CD4-positive, alpha-beta memory T cell (primary cell): ENCODE data around the gene RIPK4. TPM values are rescaled to one million over a fixed set of nuclear protein-coding genes. Genes with fewer than 3 reads are reported as not detected.
A peak's percentile ranks its signal among the peaks of the same experiment; 100 is the strongest.

Experiments used
- CTCF ChIA-PET: fragments of 350-600 bp; sonication (Branson Sonifier 250); formaldehyde crosslinking; loops from one replicate; lab custom pipeline; 2021; ENCODE audit warnings: inconsistent platforms; ENCODE audit not compliant: partially characterized antibody; lab: Charles Lee
- POLR2A ChIA-PET: fragments of 350-600 bp; sonication (Branson Sonifier 250); formaldehyde crosslinking; loops from one replicate; lab custom pipeline; 2021; ENCODE audit not compliant: partially characterized antibody; lab: Charles Lee
- DNase-seq, 5 donors: peaks; one replicate each; pipeline versions ENCODE4 v3.0.0 to v3.0.0-alpha.2; 2020 to 2022; ENCODE audit warnings: mixed read lengths in 1 of 5
- H3K27ac ChIP-seq: one replicate; pipeline ENCODE4 v1.7.0; 2013; ENCODE audit warnings: low read depth, low read length
- H3K27me3 ChIP-seq: 2 replicates; pipeline ENCODE4 v1.7.0; 2013; ENCODE audit warnings: mild to moderate bottlenecking, low read length, moderate library complexity; ENCODE audit not compliant: insufficient read depth
- H3K36me3 ChIP-seq: 2 replicates; pipeline ENCODE4 v1.7.0; 2013; ENCODE audit warnings: mild to moderate bottlenecking, low read length, moderate library complexity; ENCODE audit not compliant: insufficient read depth
- H3K4me1 ChIP-seq: 2 replicates; pipeline ENCODE4 v1.7.0; 2013; ENCODE audit warnings: mild to moderate bottlenecking, low read length, moderate library complexity; ENCODE audit not compliant: insufficient read depth
- H3K4me3 ChIP-seq, 2 donors: one replicate each; pipeline ENCODE4 v1.7.0; 2013; ENCODE audit warnings: low read length in 2 of 2, mild to moderate bottlenecking in 1 of 2
- H3K9me3 ChIP-seq, 2 donors: one replicate each; pipeline ENCODE4 v1.7.0; 2013; ENCODE audit warnings: low read length in 2 of 2, control low read depth in 1 of 2; ENCODE audit not compliant: control insufficient read depth in 1 of 2
- H3K27ac Mint-ChIP-seq, 7 donors: one replicate each; pipeline ENCODE4 v1.8.0; 2020 to 2021; ENCODE audit warnings: mixed read lengths in 7 of 7, mild to moderate bottlenecking in 6 of 7, inconsistent platforms in 3 of 7, moderate library complexity in 3 of 7
- H3K27me3 Mint-ChIP-seq, 2 donors: one replicate each; pipeline ENCODE4 v1.8.0; 2020 to 2021; ENCODE audit warnings: mixed read lengths in 2 of 2
- H3K36me3 Mint-ChIP-seq, 2 donors: one replicate each; pipeline ENCODE4 v1.8.0; 2020 to 2021; ENCODE audit warnings: mixed read lengths in 2 of 2, inconsistent platforms in 1 of 2, mild to moderate bottlenecking in 1 of 2
- H3K4me1 Mint-ChIP-seq, 4 donors: one replicate each; pipeline ENCODE4 v1.8.0; 2020 to 2021; ENCODE audit warnings: mixed read lengths in 4 of 4, mild to moderate bottlenecking in 1 of 4
- H3K4me3 Mint-ChIP-seq, 8 donors: one replicate each; pipeline ENCODE4 v1.8.0; 2020 to 2021; ENCODE audit warnings: mixed read lengths in 8 of 8, mild to moderate bottlenecking in 7 of 8, moderate library complexity in 6 of 8, inconsistent platforms in 3 of 8
- H3K9me3 Mint-ChIP-seq, 8 donors: one replicate each; pipeline ENCODE4 v1.8.0; 2020 to 2021; ENCODE audit warnings: mixed read lengths in 8 of 8, mild to moderate bottlenecking in 5 of 8, inconsistent platforms in 3 of 8, moderate library complexity in 1 of 8
- intact Hi-C: fragments of 100-400 bp; cut with micrococcal nuclease; formaldehyde crosslinking; loops from one replicate; pipeline ENCODE4 v1.15.1; 2023
- polyA plus RNA-seq, 2 donors: library from polyadenylated mRNA; unstranded; fragments of 300-500 nt; fragmentation: Illumina TruSeq; gene quantifications; one replicate each; pipeline ENCODE4 v1.2.3, GENCODE V29; 2021
- total RNA-seq, 2 experiments: library from RNA; stranded (reverse); gene quantifications; one replicate each; pipeline ENCODE4 v1.2.3, GENCODE V29; 2021

RIPK4 gene
- total and polyA plus RNA-seq, 4 experiments from 2014 or later = 0.16 to 0.36 (median 0.26) TPM; not detected in 1

DNA sequence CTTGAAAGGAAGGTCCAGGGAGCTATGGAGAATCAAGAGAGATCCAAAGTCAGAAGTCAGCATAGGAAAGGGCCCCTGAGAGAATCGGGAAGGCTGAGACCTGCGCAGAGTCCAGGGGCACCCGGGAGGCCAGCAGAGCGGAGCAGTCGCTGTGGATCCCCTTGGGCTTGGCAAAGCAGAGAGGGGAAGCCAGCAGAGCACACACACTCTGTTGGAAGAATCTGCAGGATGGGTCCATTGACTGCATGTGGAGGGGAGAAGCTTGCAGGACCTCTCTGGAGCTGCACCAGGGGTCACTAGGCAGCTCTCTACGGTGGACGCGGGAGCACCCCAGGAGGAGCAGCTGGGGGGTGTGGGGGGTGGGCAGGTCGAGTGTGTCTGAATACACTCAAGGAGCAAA lies 6.4 kb downstream of the RIPK4 start:
- H3K27me3 Mint-ChIP-seq = peaks cover 39 to 48% of the 10 kb centered on the region in 2 donors
- CTCF ChIA-PET = interaction anchor here (1.3 kb wide), 1 partner anchor 477 kb away, joined by 4 read pairs; no protein-coding TSS in a partner anchor
- no peak overlapping the region for H3K27ac Mint-ChIP-seq
- peak overlapping the region in 1 of 8 donors; percentile 35 for H3K4me3 Mint-ChIP-seq
- peaks cover 17% of the 10 kb centered on the region for H3K27me3 ChIP-seq
- peaks cover 12% of the 10 kb centered on the region for H3K4me1 ChIP-seq
- no peak overlapping the region for H3K4me3 ChIP-seq
- H3K36me3 Mint-ChIP-seq = no peaks in the 10 kb centered on the region
- H3K36me3 ChIP-seq = no peaks in the 10 kb centered on the region
- no peak for DNase-seq
- H3K9me3 ChIP-seq = no peaks in the 10 kb centered on the region
- H3K4me1 Mint-ChIP-seq = peaks cover 0 to 25% (median 12%) of the 10 kb centered on the region in 4 donors
- peaks cover 0 to 2% (median 0%) of the 10 kb centered on the region in 8 donors for H3K9me3 Mint-ChIP-seq
- intact Hi-C loops = no loop called here
- no peak overlapping the region for H3K27ac ChIP-seq
- POLR2A ChIA-PET = no interaction called here

GRCh38 chr21:41759926-41760325 lies 6.9 kb downstream of the RIPK4 start:
- Histone ChIP-seq H3K4me3 (no peak overlapping the region), H3K9me3 (no peaks in the 10 kb centered on the region), H3K27ac (no peak overlapping the region), H3K36me3 (no peaks in the 10 kb centered on the region), H3K4me1 (peaks cover 12% of the 10 kb centered on the region), H3K27me3 (peaks cover 13% of the 10 kb centered on the region)
- POLR2A ChIA-PET = no interaction called here
- Mint-ChIP-seq H3K4me1 (peaks cover 0 to 20% (median 12%) of the 10 kb centered on the region in 4 donors), H3K4me3 (no peak overlapping the region), H3K36me3 (no peaks in the 10 kb centered on the region), H3K27ac (no peak overlapping the region), H3K9me3 (peaks cover 0 to 2% (median 0%) of the 10 kb centered on the region in 8 donors), H3K27me3 (peaks cover 35 to 44% of the 10 kb centered on the region in 2 donors)
- intact Hi-C loops = no loop called here
- CTCF ChIA-PET = interaction anchor here (1.2 kb wide), 1 partner anchor 8 kb away, joined by 4 read pairs; no protein-coding TSS in a partner anchor
- no peak for DNase-seq

GRCh38 chr21:41759214-41759840 lies 7.5 kb downstream of the RIPK4 start:
- Mint-ChIP-seq H3K27me3 (peaks cover 32 to 38% of the 10 kb centered on the region in 2 donors), H3K4me3 (no peak overlapping the region)
- intact Hi-C loops = no loop called here

DNA sequence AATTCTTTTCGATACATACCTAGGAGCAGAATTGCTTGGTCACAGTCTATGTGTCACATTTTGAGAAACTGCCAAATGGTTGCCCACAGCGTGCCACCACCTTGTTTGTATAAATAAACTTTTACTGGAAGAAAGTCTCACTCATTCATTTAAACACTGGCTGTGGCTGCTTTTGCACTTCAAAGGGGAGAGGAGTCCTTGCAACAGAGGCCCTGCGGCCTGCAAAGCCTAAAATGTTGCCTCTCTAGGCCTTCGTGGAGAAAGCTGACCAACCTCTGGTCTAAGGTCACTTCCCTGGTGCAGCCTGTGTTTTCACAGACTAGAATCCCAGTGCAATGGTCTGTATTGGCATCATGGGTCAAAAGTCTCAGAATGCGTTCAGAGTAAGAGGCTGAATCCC lies 8.3 kb downstream of the RIPK4 start:
- H3K27ac ChIP-seq = no peak overlapping the region
- no peak for DNase-seq
- Mint-ChIP-seq H3K9me3 (peaks cover 0 to 2% (median 0%) of the 10 kb centered on the region in 8 donors), H3K4me1 (peaks cover 0 to 20% (median 11%) of the 10 kb centered on the region in 4 donors), H3K36me3 (no peaks in the 10 kb centered on the region), H3K4me3 (no peak overlapping the region), H3K27ac (no peak overlapping the region), H3K27me3 (peaks cover 32 to 37% of the 10 kb centered on the region in 2 donors)
- H3K9me3 ChIP-seq = no peaks in the 10 kb centered on the region
- ChIA-PET CTCF (interaction anchor here (1.2 kb wide), 1 partner anchor 9 kb away, joined by 4 read pairs; no protein-coding TSS in a partner anchor), POLR2A (no interaction called here)
- H3K36me3 ChIP-seq = no peaks in the 10 kb centered on the region
- intact Hi-C loops = no loop called here
- H3K4me3 ChIP-seq = no peak overlapping the region
- peaks cover 12% of the 10 kb centered on the region for H3K27me3 ChIP-seq
- peaks cover 12% of the 10 kb centered on the region for H3K4me1 ChIP-seq

More at GRCh38 chr21:41759214-41759840, 7.5 kb downstream of the RIPK4 start:
- H3K27ac ChIP-seq = no peak overlapping the region
- peaks cover 0 to 2% (median 0%) of the 10 kb centered on the region in 8 donors for H3K9me3 Mint-ChIP-seq
- no peak overlapping the region for H3K27ac Mint-ChIP-seq
- peaks cover 12% of the 10 kb centered on the region for H3K4me1 ChIP-seq
- H3K4me3 ChIP-seq = no peak overlapping the region
- no peak for DNase-seq
- H3K4me1 Mint-ChIP-seq = peaks cover 0 to 20% (median 11%) of the 10 kb centered on the region in 4 donors
- H3K9me3 ChIP-seq = no peaks in the 10 kb centered on the region
- POLR2A ChIA-PET = no interaction called here
- peaks cover 13% of the 10 kb centered on the region for H3K27me3 ChIP-seq
- H3K36me3 ChIP-seq = no peaks in the 10 kb centered on the region
- H3K36me3 Mint-ChIP-seq = no peaks in the 10 kb centered on the region
- CTCF ChIA-PET = interaction anchor here (1.2 kb wide), 1 partner anchor 9 kb away, joined by 4 read pairs; no protein-coding TSS in a partner anchor

DNA sequence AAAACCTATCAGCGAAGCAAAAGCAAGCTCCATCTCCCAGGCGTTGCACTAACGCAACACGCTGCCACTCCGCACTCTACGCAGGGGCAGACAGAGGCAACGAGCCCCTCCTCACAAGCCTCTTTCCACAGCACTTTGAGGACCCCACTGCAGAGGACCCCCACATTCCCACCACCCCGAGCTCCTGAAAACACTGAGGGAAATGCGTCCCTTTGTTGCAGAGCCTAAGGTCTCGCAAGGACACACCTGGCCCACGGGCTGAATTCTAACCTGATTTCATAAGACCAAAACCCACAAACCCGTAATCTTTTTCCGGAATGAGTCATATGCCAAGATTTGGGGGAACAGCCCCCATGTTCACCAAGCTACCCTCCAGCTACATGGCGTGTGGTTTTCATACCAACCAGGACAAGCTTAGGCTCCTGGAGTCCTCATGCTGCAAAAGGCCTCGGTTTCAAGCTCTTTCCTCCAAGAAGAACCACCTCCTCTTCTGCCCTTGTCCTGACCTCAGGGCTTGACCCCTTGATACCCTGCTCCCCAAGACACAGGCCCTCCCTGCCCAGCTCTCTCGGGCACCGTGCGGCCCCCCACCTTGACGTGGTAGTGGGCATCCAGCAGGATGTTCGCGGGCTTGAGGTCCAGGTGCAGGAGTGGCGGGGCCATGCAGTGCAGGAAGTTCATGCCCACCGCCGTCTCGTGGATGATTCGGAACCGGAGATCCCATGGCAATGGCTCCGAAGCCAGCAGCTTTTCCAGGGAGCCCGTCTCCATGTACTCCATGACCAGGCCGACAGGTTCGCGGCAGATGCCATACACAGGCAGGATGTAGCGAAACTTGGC lies 10.7 kb downstream of the RIPK4 start:
- H3K27me3 ChIP-seq = peaks cover 7% of the 10 kb centered on the region
- ChIA-PET CTCF (no interaction called here), POLR2A (no interaction called here)
- H3K4me3 Mint-ChIP-seq = no peak overlapping the region
- H3K36me3 ChIP-seq = no peaks in the 10 kb centered on the region
- intact Hi-C loops = no loop called here
- peaks cover 14 to 18% of the 10 kb centered on the region in 2 donors for H3K27me3 Mint-ChIP-seq
- no peak overlapping the region for H3K4me3 ChIP-seq
- no peaks in the 10 kb centered on the region for H3K9me3 ChIP-seq
- DNase-seq = no peak
- peaks cover 0 to 11% (median 3%) of the 10 kb centered on the region in 4 donors for H3K4me1 Mint-ChIP-seq
- peaks cover 4% of the 10 kb centered on the region for H3K4me1 ChIP-seq
- no peaks in the 10 kb centered on the region for H3K9me3 Mint-ChIP-seq
- H3K27ac Mint-ChIP-seq = no peak overlapping the region
- H3K27ac ChIP-seq = no peak overlapping the region
- H3K36me3 Mint-ChIP-seq = no peaks in the 10 kb centered on the region

GRCh38 chr21:41755258-41755933 lies 11.5 kb downstream of the RIPK4 start:
- Histone ChIP-seq H3K27me3 (peaks cover 2% of the 10 kb centered on the region), H3K36me3 (no peaks in the 10 kb centered on the region), H3K9me3 (no peaks in the 10 kb centered on the region), H3K4me1 (no peaks in the 10 kb centered on the region), H3K4me3 (no peak overlapping the region), H3K27ac (no peak overlapping the region)
- no peaks in the 10 kb centered on the region for H3K9me3 Mint-ChIP-seq
- H3K36me3 Mint-ChIP-seq = no peaks in the 10 kb centered on the region
- H3K4me1 Mint-ChIP-seq = peaks cover 0 to 5% (median 0%) of the 10 kb centered on the region in 4 donors
- no peak for DNase-seq
- ChIA-PET POLR2A (no interaction called here), CTCF (no interaction called here)
- intact Hi-C loops = no loop called here
- H3K27me3 Mint-ChIP-seq = peaks cover 10 to 12% of the 10 kb centered on the region in 2 donors
- no peak overlapping the region for H3K27ac Mint-ChIP-seq
- no peak overlapping the region for H3K4me3 Mint-ChIP-seq

DNA sequence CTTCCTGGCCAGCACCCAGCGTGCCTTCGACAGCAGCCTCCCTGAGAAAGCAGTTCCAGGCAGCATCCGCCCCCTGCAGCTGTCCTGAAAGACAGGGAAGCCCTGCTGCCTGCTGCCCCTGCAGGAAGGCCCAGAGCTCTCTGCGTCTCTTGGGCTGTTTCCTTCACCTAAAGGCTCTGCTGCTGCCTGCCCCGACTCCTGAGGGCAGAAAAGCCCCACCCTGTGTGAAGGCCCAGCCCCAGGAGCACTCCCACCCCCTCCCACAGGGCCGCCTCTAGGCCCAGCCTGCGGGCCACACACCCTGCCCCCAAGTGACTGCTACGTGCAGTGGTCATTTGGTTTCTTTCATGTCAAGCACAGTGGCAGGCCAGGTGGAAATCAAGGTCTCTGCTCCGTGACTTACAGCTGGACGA lies 12.4 kb downstream of the RIPK4 start:
- intact Hi-C loops = no loop called here
- H3K27me3 Mint-ChIP-seq = peaks cover 2 to 5% of the 10 kb centered on the region in 2 donors
- ChIA-PET POLR2A (no interaction called here), CTCF (no interaction called here)
- H3K36me3 Mint-ChIP-seq = no peaks in the 10 kb centered on the region
- H3K4me1 Mint-ChIP-seq = no peaks in the 10 kb centered on the region
- H3K27ac Mint-ChIP-seq = no peak overlapping the region
- no peaks in the 10 kb centered on the region for H3K9me3 ChIP-seq
- no peak overlapping the region for H3K4me3 ChIP-seq
- H3K4me1 ChIP-seq = no peaks in the 10 kb centered on the region
- H3K4me3 Mint-ChIP-seq = no peak overlapping the region
- no peak for DNase-seq
- no peak overlapping the region for H3K27ac ChIP-seq
- H3K27me3 ChIP-seq = no peaks in the 10 kb centered on the region
- no peaks in the 10 kb centered on the region for H3K36me3 ChIP-seq
- H3K9me3 Mint-ChIP-seq = no peaks in the 10 kb centered on the region
